Effector CD4-positive, alpha-beta T cell (primary cell): Measurements from ENCODE around the gene SAMM50.

Source experiments
- DNase-seq: peaks from one replicate; pipeline ENCODE4 v3.0.0-alpha.2; 2020

Gene SAMM50

DNA sequence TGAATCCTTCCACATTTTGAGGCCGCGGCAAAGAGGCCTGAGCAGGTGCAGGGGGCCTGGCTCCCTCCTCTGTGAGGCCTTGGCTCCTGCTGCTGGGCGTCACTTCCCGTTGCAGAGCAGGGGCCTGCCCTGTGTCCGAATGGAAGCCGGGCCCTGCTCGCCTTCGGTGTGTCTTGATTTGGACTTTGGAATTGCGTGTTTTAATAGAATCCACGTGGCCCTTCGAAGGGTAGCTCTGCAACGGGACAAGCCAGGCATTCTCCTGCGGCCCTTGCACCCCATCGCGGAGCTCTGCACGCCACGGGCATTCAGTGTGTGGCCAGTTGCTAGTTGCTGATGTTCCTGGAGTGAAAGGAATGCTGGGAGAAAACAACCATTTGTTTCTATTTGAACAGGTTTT is 25.8 kb downstream of the SAMM50 start:
- no peak for DNase-seq

DNA sequence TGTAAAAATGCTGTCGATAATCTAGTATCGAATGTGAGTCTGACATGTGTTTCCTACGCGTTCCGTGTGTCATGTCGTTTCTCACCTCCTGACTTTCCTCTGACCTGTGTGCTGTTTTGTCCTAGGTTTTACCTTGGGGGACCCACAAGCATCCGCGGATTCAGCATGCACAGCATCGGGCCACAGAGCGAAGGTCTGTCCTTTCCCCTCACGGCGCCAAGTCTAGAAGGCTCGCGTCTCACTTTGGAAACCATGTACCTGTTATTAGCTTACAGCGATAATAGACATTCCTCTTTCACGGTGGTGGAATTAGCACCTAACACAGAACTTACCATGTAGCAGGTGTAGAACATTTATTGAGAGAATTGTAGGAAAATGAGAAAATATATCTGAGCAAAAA is 28.6 kb downstream of the SAMM50 start:
- no peak for DNase-seq

DNA sequence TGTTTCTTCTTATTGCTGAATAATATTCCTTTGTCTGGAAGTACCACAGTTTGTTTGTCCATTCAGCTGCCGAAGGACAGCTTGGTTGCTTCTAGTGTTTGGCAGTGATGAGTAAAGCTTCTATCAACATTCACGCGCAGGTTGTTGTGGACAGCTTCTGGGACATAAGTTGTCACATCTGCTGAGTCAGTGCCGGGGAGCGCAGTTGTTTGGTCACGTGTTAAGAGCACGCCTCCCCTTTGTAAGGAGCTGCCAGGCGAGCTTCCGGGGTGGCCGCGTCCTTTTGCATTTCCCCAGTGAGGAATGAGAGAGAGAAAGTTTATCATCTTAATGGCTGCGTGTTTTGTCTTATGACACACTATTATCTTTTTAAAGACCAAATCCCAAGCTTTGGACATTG is 30.3 kb downstream of the SAMM50 start:
- DNase-seq: no peak

DNA sequence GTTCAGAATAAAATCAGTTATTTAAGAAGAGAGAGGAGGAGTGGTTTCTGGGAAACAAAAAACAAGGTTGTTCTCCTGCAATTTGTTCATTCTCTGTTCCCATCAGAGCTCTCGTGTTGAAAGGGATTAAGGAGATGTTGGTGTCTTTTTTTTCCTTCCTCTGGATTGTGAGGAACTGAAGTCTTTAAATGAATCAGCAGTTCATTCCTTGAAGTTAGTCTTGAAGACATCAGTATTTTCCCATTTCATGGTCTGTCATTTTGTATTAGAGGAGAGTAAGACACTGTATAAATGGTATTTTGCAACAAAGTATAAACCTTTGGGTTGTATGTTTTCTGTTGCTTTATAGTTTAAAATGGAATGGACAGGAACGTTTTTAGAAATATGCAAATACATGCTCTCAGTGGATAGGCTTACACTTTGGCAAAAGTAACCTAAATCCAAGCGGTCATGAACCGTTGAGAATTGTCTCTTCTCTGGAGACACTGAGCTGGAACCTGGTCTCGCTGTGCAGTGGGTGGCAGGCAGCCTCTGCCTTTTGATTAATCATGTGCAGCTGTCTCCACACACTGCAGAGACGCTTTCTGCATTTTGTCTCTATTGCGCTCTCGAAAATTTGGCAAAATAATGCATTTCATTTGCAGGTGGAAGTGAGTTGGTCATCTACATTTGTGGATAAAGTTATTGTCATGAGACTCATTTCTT is 33.0 kb downstream of the SAMM50 start:
- DNase-seq: no peak

DNA sequence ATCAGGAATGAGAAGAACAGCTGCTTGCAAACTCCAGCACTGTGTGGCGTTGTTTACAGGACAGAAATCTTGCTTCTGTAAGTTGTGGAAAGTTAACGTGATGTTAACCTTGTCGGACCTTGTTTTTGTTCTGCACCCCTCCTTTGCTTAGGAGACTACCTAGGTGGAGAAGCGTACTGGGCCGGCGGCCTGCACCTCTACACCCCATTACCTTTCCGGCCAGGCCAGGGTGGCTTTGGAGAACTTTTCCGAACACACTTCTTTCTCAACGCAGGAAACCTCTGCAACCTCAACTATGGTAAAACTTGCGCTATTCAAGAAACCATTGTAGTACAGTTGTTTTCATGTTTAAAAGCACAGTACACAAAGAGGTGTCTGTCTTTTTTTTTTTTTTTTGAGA is 33.7 kb downstream of the SAMM50 start:
- DNase-seq: no peak

DNA sequence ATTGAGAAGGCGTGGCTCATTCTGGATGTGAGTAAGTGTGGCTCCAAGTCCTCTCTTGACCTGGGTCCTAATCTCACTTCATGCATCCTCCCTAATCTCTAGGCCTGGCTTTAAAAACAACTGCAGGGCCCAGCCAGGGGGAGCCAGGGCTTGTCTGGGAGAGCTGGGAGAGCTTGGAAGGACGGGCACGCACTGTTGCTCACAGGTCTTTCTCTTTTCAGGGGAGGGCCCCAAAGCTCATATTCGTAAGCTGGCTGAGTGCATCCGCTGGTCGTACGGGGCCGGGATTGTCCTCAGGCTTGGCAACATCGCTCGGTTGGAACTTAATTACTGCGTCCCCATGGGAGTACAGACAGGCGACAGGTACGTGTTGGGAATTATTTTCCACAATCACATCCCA is 34.8 kb downstream of the SAMM50 start:
- no peak for DNase-seq

DNA sequence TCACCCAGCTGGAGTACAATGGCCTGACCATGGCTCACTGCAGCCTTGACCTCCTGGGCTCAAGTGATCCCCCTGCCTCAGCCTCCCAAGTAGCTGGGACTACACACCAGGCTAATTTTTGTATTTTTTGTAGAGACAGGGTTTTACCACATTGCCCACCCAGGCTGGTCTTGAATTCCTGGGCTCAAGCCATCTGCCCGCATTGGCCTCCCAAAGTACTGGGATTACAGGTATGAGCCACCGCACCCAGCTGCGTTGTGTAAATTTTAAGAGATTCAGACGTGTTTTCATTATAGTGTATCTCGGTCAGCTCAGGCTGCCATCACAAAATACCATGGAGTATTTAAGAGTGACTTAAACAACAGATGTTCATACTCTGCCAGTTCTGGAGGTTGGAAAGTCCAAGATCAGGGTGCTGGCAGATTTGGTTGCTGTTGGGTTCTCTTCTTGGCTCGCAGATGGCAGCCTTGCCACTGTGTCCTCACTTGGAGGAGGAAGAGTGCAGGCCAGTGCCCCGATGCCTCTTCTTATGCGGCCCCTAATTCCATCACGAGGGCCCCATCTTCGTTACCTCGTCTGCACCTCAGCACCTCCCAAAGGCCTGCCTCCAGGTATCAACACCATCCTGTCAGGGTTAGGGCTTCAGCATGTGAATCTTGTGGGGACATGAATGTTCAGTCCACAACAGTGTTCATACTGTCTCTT is 36.2 kb downstream of the SAMM50 start:
- no peak for DNase-seq

DNA sequence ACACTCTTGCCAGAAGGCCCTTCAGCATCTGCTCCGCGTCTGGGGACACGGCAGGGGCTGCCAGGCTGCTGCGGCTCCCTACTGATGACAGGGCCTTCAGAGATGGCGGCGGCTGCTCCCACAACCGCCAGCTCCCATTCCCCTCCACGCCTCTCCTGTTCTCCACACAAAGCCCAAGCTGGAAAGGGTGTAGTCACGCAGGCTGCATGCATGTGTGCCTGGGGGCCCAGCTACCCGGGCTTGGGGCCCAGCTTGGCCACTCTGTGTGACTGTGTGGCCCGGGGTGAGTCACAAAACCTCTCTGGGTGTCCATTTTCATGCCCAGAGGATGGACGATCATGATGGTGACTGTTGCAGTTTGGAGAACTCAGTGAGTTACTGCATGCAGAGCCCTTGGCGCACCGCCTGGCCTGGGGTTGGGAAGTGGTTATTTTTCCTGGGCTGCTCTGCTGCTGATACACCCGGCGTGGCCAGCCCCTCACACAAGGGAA is 37.1 kb downstream of the SAMM50 start:
- DNase-seq: no peak

DNA sequence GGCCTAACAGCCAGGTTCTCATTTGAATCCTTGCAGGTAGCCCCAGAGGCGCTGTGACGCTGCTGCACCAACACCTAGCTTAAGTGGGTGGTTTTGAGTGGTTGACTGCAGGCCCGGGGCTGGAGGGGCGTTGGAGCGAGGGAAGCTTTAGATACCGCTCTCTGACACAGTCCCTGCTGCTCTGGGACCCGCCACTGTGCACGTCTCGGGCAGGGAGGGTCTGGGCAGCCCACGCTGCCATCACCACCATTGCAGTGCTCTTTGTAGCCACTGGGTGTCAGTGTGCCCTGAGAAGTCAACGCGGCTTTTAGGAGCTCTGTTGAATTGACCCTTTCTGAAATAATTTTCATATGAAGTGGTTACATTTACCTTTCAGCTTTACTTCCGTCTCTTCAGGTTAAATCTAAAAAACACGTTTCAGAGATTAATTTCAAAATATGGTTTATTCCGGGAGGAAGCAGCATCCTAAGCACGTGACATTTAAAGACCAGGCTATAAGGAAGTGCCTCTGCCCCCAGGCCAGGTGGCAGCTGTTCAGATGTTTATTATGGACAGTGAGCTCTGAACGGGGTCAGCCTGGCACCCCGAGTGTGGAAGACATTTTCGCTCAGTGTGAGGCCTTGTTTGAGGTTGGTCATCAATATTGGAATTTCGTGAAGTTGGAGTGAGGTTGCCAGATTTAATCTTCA is 38.0 kb downstream of the SAMM50 start:
- peak; percentile 46 for DNase-seq

DNA sequence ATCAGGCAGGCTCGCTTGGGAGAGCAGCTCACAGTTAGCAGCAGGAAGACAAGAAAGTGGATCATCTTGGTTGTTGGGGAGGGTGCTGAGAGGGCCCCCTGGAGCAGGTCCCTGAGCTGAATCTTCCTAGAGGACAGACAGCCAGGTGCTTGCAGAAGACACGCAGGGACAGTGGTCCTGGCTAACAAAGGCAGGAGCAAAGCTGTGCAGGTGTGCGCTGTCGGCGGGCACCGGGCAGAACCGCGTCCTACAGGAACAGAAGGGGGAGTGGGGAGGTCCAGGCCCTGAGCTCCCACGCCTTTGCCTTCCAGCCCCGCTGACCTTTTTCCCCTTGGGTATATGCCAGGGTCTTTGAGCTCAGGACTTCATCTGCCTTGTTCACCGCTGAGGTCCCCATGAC is 38.8 kb downstream of the SAMM50 start:
- DNase-seq: no peak

DNA sequence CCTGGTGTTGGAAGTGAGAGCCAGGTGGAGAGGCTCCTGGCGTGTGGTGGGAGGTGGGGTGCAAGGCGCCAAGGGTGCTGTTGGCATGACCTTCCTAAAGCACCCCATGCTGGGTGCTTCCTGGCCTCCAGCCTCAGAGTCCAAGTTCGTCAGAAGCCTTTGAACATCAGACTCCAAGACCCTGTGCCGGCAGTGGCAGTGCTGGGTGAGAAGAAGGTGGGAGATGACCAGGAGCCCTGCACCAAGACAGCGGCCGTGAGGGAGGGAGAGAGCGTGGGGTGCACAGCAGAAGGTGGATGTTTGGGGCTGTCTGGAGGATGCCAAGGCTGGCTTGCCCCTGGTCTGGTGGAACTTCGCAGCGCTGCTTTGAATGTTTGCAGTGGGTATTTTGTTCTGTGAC is 39.2 kb downstream of the SAMM50 start:
- DNase-seq: no peak

DNA sequence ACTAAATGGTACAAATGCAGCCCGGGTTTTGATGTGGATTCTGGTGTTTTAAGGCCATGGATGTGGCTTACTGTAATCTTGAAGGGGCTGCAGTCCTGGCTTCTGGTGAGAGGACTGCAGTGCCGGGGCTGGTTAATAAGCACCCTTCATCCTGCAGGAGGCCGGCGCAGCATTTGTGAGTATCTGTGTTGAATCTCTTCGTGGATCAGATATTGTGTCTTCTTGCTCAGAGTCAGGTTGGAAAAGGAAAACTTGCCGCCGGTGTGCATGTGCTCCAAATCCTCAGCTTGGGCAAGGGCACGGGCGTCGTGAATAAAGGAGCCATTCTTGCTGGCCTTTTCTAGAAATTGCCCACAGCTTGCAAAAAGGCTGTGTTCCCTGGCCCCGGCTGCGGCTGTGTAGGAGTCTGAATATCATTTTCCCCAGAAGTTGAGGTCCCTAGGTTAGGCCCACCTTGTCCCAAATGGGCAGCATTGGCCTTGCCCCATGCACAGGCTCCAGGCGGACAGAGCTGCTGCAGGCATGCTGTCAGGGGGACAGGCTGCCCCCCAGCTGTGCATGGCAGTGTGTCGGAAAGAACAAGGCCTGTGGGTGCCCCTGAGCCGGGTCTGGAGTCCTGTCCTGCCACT is 39.9 kb downstream of the SAMM50 start:
- no peak for DNase-seq

DNA sequence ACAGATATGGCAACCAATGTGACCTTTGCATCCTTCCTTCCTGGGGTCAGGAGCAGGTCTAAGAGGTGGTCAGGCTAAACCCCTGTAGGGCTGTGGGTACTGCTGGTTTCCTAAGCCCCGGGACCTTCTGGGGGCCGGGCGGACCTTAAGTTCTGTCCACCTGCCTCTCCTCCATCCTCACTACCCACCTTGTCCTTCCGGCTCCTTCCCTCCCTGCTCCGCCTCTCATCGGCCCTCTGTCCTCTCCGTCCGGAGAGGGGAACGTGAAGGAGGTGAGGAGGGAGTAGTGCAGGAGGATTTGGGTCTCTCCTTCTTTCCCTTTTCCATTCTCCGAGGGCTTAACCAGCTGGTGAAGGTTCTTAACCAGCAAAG is 40.5 kb downstream of the SAMM50 start:
- DNase-seq: no peak

DNA sequence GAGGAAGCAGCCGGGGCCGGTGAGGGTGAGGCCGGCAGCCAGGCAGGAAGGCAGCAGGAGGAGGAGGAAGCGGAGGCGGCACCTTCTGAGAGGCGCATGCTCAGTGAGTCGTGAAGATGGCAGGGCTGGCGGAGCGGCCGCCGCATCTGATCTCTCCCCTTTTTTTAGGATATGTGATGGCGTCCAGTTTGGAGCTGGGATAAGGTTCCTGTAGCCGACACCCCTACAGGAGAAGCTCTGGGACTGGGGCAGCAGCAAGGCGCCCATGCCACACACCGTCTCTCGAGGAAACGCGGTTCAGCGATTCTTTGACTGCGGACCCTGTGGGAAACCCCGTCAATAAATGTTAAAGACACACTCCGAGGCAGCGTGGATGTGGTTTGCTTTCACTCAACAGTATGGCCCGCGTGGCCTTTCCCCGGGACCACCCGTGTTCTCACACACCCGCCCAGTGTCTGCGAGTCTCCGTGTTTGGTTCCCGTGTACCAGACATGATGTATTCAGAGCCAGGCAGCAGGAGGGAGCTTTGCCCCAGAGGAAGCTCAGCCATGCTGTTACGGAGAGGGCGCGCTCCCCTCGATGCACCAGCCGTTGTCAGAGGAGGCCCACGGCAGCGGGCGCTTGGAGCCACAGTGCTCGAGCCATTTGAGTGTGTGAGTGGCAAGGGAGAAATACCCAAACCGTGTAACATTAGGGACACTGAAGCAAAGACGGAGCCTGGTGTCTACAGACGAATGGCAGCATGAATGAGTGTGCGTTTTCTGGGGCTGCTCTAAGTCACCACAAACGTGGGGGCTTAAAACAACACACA is 41.1 kb downstream of the SAMM50 start:
- peak; percentile 45 for DNase-seq

DNA sequence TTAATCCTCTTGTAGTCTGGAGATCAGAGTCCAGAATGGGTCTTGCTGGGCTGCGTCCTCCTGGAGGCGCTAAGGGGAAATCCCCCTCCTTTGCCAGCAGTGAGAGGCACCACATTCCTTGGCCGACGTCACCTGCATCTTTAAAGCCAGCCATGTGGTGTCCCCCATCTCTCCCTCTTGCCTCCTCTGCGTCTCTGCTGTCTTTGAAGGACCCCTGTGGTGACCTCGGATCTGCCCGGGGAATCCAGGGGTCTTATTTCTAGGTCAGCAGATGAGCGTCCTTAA is 41.7 kb downstream of the SAMM50 start:
- DNase-seq: no peak

DNA sequence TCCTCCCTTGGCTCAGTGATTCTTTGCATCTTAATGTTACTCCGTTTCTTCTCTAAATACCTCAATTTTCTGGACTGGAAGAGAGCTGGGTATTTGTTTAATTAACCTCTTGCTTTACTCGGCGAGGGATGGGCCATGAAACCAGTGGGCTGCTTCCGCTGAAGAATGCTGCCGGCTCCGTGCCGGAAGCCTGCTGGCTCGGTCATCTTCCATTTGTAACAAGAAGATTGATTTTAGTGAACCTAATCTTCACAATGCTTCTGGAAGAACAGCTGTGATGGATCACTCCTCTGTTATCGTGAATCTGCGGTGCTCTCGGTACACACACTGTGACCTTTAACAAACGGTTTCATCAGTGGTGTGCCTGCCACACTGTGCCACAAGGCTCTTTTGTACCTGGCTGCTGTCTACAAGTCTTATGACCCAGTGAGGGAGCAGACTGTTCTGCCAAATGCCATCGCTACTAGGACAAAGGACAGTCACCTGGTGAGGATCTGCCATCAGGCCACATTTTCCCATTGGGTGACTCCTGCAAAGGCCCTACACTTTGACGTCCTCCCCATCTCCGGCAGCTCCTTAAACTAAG is 43.5 kb downstream of the SAMM50 start:
- no peak for DNase-seq

DNA sequence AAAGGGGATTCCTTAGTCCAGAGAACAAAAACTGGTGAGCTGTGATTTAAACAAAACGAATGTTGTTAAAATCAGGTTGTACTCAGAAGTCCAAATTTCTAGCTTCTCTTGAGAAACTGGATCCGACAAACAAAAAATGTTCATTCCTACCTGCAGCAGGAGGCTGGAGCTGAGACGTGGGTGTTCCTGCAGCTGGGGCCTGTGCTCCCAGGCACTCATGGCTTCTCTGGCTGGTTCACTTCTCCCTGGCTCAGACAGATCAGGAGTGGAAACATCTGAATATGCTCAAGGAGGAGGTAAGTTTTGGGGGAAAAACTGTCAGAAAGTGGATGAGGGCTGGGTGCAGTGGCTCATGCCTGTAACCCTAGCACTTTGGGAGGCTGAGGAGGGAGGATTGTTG is 44.1 kb downstream of the SAMM50 start:
- no peak for DNase-seq

DNA sequence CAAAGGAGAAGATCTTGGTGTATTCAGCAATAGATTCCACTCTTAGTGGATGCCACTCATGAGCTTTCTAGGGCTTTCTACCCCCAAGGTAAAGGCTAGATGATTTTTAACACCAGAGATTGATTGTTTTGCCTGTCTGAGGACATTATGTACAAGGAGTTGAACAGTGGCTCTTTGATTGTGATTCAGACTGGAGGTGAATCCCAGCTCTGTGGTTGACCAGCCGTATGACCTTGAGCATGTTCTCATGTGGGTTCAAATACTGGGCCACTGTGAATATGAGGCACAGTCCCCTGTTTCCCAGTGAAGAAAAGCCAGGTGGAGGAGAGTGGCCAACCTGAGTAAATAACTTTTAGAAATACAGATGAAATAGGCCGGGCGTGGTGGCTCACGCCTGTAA is 44.9 kb downstream of the SAMM50 start:
- DNase-seq: no peak

DNA sequence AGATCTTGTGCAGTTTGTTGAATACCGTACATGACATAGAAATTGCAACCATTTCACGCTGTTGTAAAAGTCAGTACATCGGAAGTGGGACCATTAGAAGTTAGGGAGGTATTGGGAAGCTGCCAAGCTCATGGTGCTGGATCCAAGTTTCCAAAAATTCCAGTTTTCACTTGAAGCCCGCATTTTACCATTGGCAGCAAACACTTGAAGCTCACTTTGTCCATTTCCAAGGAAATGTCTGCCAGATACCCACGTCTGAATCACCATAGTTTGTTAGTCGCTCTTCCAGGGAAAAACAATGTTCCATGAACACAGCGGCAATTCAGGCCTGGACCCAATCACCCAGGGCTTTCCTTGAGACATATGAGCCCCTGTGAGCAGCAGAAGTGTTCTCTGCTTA is 46.3 kb downstream of the SAMM50 start:
- DNase-seq: no peak

DNA sequence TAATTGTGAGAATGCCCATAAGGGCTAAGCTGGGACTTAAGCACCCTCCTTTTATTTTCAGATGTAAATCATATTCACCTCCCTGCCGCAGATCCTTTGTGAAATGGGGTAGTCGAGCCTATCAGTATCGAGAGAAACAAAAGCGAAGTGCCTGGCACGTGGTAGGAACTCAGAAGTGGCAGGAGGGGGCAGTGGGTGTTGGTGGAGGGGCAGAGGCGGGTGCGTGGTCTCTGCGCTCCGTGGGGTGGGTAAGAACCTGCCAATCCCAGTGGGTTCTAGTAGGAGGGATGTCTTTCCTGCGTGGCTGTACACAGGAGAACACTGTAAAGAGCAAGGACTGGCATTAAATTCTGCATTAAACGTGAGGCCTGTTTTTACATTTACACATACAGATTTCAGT is 47.1 kb downstream of the SAMM50 start:
- no peak for DNase-seq

DNA sequence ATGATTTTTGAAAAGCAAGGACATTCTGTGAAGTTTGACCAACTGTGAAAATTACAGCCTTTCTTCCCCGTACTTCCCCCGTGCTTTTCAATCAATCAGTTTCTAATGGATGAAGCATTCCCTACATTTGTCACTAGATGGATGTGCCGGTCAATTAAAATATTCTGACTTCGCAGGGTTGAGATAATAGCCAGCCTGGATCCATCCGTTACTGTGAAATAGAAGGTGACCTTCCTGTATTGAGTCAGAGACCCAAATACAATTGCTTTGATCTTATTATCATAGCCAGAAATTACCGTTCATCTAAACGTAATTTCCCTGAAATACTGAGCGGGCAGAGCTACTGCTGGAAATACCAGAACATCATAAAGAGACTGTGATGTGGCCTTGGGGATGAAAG is 47.8 kb downstream of the SAMM50 start:
- no peak for DNase-seq

DNA sequence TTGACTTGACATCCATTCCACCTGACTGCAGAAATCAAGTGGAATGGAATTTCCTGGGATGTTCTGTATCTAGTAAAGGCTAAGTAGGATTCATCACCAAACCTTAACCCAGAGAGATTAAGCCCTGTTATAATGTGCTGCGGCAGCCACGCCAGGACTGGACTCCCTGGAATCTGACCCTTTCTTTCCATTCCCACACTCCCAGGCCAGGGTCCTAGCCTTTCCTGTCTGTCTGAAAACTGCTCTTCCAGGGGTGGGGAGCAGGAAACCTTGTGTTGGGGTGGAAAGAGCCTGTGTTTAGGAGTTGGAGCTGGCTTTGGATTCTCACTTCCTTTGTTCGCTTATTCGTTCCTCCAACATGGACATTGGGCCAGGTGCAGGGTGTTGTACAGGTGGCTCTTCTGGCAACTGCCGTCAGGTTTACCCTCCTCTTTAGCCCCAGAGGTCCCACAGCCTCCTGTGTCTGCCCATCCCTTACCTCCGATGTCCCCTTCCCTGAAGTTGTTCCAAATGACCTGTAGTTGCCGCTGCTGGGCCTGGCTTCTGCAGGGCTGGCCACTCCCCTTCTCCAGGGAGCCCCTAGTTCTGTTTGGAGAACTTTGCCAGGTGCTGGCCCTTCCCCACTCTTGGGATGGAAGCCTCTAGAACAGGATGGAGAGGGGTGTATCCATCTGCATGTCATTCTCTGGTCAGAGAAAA is 48.3 kb downstream of the SAMM50 start:
- no peak for DNase-seq
